Measurements from ENCODE around the gene EID2.

Gene EID2

DNA sequence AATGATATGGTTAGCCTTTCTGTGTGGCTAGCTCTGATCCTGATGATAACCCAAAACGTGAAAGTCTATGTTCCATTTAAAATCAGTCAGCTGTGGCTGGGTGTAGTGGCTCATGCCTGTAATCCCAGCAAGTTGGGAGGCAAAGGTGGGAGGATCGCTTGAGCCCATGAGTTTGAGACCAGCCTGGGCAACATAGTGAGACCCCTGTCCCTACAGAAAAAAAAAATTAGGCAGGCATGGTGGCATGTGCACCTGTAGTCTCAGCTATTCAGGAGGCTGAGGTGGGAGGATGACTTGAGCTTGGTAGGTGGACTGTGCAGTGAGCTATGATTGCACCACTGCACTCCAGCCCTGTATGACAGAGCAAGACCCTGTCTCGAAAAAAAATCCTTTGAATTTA, 6.2 kb downstream of the EID2 start:
- DNase-seq (ENCODE audit: low read depth in 2 of 2), result no peak

DNA sequence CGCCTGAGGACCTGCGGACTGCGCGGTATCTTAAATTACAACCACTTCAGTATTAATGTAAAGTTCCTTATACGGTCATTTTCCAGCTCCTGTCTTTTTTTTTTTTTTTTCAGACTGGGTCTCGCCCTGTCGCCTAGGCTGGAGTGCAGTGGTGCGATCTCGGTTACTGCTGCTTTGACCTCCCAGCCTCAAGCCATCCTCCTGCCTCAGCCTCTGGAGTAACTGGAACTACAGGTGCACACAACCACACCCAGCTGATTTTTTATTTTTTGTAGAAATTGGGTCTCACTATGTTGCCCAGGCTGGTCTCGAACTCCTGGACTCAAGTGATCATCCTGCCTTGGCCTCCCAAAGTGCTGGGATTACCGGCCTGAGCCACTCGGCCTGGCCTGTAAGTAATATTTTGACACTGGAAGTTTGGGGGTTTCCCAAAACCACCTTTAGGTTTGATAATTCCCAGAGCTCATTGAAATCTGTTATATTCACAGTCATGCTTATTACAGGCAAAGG, 6.9 kb downstream of the EID2 start:
- DNase-seq (ENCODE audit: low read depth in 2 of 2), result no peak

DNA sequence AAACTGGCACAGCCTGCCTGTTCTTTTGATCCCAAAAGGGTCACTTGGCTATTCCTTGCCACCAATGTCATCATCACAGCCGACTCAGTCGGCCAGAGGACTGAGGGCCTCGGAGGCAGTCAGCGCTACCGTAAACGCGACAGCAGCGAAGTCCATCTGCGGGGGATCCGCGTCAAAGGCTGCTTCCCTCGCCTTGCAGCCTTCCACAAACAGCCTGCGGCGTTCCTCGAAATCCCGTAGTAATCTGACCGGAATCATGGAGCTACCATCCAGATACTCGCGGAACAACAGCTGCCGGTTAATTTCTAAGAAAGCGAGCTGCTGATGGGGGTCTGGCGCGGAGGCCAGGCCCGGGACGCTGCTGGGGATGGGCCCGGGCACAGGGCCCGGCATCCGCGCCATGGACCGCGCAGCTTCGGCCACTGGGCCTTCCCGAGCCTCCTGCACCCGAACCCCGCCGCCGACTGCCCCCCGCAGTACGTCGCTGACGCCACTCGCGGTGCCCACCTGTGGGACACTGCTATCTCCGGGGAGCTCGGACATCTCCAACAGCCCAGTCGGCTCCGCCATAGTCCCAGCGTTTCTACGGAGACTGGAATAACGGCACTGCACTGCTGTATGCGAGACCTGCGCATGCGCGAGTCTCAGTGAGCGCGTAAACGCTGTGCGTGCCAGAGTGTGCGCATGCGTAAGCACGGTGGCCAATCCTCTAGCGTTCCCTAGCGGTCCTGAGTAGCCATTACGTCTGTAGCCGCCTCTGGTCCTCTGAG, 7.5 kb downstream of the EID2 start, which contains the start of gene EID2B:
Gene EID2B, minus strand, starts transcription at position 620 of the 770 bp plus-strand sequence. Its CDS starts 50 bp downstream, at position 570.
- peak; percentile 89 to 90 for DNase-seq (ENCODE audit: low read depth in 2 of 2)

DNA sequence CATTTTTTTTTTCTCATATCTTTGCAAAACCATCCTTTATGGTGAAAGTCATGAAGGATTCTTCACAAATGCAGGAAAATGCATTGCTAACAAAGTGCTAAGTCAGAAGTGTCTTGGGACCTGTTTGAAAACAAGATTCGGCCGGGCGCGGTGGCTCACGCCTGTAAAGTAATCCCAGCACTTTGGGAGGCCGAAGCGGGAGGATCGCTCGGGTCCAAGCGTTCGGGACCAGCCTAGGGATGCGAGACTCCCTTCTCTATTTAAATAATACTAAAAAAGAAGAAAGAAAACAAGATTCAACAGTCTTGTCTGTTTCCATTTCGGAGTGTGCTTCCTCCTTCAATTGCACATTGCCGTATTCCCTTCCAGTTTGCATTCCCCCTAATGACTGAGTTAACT, 8.1 kb downstream of the EID2 start:
- DNase-seq (ENCODE audit: low read depth in 2 of 2), result no peak

DNA sequence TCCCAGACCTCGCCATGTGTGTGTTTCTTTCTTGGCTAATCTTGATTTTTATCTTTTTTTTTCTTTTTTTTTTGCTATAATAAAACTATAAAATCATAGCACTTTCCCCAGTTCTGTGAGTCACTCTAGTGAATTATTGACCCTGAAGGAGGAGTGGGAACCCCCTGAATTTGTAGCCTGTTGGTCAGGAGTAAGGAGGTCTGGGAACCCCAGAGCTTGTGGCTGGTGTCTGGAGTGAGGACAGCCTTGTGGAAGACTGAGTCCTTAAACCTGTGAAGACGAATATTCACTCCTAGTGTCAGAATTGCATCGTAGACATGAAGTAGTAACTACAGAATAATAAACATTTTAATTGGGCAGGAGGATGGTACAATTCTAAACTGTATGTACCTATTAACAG, 14.8 kb downstream of the EID2 start:
- no peak for DNase-seq (ENCODE audit: low read depth in 2 of 2)

DNA sequence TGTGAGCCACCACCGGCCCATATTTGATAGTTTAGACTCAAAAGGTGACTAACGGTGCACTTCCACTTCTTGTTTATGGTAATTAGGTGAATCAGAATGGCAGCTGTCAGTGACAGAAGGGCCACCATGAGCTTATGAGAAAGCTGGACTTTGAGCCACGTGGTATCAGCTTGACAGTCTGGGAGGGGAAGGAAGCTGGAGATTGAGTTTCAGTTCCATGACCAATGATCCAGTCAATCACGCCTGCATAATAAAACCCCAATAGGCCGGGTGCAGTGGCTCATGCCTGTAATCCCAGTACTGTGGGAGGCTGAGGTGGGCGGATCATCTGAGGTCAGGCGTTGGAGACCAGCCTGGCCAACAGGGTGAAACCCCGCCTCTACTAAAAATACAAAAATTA, 15.5 kb downstream of the EID2 start:
- no peak for DNase-seq (ENCODE audit: low read depth in 2 of 2)

DNA sequence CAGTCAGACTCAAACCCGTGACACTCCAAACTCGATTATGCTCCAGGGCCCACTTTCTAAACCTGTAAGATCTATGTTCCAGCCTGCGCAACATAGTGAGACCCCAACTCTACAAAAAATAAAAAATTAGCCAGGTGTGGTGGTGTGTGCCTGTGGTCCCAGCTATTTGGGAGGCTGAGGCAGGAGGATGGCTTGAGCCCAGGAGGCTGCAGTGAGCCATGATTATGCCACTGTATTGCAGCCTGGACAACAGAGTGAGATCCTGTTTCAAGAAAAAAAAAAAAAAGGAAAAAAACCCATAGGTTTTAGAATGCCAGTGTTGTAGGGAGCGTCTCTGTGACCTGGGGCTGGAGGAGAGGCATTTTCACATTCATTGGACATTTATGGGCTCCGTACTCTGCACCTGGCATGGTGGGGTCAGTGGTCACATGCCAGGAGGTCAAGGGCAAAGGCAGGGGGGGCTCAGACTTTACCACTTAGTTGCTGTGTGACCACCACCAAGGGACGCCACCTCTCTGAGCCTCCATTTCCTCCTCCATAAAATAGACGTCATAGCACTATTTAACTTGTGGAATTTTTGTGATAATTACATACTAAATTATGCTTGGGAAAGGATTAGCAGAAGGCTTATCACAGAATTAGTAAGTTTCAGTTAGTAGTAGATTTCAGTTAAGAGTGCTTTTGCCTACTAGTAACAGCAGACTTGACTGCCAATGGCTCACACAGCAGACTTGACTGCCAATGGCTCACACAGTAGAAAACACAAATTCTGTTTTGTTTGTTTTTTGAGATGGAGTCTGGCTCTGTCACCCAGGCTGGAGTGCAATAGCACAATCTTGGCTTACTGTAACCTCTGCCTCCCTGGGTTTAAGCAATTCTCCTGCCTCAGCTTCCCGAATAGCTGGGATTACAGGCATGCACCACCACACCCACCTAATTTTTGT, 19.1 kb downstream of the EID2 start:
- DNase-seq (ENCODE audit: low read depth in 2 of 2), result no peak

DNA sequence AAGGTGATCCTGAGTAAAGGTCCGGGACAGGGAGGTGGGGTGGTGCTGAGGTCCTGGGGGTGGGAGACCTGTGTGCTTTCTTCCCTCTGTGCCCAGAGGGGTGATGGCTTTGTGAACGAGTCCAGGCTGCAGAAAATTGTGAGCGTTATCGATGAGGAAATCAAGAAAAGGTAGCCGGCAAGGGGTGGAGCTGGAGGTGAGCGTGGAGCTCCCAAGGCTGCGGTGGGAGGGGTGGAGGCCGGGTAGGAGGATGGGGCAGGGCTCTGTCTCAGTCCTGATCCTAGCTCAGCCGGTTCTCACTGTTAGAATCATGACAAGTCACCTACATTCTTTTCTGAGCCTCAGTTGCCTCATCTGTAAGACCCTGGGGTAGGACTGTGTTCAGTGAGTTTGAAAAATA, 21.0 kb downstream of the EID2 start:
- DNase-seq (ENCODE audit: low read depth in 2 of 2), result no peak

DNA sequence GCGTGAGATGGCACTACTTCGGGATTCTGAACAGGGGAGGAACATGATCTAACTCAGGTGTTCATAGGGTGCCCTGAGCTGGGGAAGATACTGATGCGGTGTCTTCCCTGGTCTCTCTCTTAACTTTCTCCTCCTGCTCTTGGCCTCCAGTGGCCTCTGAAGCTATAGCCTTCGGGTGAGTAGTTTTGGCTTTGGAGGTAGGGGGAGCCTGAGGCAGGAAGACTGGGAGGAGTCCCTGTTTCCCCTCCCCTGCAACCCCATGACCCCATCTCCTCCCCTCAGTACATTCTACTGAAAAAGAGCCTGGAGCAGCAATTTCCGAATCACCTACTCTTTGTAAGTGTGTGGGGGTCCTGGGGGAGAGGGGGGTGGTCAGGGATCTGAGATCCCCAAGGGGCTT, 21.5 kb downstream of the EID2 start:
- no peak for DNase-seq (ENCODE audit: low read depth in 2 of 2)

DNA sequence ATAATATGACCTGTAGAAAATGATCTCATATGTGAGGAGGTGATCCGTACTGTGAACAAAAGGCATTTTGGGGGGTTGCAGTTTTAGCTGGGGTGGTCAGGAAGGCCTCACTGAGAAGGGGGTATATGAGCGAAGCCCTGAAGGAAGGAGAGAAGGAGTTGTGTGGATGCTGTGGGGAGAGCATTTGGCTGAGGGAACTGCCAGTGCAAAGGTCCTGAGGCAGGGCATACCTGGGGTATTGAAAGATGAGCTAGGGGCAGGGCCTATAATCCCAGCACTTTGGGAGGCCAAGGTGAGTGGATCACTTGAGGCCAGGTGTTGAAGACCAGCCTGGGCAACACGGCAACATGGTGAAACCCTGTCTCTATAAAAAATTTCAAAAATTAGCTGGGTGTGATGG, 22.5 kb downstream of the EID2 start:
- no peak for DNase-seq (ENCODE audit: low read depth in 2 of 2)

DNA sequence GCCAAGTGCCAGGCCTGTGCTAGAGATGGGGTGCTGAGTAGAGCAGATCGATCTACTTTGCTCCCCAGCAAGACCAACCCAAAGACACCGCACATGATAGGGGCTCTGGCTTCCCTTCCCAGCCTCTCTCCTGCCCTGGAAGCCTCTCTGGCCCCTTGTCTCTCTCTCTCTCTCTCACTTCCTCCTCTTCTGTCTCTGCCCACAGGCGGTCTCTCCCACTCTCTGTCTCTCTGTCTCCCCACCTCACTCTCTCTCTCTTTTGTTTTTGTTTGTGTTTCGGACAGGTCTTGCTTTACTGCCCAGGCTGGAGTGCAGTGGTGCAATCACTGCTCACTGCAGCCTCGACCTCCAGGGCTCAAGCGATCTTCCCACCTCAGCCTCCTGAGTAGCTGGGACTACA, 23.7 kb downstream of the EID2 start:
- DNase-seq (ENCODE audit: low read depth in 2 of 2), result no peak

DNA sequence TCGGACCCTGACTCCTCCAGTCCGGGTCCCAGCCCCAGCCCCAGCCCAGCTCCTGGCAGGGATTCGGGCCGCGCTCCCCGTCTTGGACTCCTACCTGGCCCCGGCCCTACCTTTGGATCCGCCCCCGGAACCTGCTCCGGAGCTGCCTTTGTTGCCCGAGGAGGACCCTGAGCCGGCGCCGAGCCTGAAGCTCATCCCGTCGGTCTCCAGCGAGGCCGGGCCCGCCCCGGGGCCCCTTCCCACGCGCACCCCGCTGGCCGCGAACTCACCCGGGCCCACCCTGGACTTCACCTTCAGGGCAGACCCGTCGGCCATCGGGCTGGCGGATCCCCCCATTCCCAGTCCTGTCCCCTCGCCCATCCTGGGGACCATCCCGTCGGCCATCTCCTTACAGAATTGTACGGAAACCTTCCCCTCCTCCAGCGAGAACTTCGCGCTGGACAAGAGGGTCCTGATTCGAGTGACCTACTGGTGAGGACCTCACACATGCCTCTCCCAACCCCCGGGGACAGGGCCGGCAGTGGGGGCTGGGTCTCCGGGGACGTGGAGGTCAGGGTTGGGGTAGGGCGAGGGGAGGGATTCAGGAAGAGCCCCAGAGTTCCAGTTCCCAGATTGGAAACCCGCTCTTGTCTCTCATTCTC, 24.3 kb downstream of the EID2 start:
- DNase-seq (ENCODE audit: low read depth in 2 of 2), result no peak

DNA sequence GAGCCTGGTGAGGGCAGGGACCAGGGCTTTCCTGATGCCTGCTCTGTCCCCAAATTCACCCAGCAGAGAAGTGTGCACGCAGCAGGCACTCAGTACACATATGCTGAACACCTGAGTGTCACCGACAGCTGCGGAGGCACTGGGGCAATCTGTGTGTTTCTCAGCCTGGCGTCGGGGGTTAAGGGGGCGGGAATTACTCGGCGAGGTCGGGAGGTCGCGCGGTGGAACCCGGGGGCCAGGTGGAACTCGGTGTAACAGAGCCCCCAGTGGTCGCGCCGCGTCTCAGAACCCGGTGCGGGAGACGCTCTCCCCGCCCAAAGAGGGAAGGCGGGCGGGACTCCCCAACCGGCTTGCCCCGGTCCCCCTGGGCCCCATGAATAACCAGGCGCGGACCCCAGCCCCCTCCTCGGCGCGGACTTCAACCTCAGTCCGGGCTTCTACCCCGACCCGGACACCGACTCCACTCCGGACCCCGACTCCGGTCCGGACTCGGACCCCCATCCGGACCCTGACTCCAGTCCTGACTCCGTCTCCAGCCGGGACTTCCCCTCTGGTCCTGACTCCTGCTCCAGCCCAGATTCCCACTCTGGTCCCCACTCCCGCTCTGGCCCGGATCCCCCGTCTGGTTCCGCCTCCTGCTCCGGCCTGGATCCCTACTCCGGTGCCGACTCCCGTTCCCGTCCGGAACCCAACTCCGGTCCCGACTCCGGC, 25.0 kb downstream of the EID2 start, which contains the start of gene SELENOV:
Gene SELENOV, plus strand, starts transcription at position 300 of the 711 bp plus-strand sequence. Its CDS starts 74 bp downstream, at position 374.
- no peak for DNase-seq (ENCODE audit: low read depth in 2 of 2)

DNA sequence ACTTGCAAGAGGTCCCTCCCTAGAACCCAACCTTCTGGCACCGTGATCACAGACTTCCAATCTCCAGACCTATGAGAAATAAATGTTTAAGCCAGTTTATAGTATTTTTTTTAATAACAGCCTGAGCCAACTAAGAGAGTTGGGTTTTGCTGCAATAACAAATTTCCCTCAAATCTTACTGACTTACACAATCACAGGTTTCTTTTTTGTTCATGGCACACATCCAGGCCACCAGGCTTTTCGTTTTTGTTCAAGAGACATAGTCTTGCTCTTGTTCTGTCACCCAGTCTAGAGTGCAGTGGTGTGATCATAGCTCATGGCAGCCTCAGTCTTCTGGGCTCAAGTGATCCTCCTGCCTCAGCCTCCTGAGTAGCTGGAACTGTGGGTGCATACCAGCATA, 27.0 kb downstream of the EID2 start:
- DNase-seq (ENCODE audit: low read depth in 2 of 2), result no peak

DNA sequence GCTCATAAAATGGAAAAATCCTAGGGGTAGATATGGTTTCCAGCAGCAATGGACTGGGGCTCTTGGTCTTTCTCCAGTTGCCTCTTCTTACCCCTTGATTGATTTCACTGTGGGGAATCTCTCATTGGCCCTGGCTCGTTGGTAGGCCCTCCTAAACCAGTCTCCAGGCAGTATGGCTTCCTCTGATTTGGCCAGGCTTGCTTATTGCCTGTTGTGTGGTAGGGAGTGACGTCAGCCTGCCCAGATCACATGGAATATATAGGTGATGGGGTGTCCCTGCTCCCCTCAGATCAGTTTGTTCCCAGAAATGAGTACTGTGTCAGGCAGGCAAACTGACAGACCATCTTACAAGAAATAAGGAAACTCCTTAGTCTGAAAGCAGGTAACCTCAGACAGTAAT, 30.7 kb downstream of the EID2 start:
- DNase-seq (ENCODE audit: low read depth in 2 of 2), result no peak

DNA sequence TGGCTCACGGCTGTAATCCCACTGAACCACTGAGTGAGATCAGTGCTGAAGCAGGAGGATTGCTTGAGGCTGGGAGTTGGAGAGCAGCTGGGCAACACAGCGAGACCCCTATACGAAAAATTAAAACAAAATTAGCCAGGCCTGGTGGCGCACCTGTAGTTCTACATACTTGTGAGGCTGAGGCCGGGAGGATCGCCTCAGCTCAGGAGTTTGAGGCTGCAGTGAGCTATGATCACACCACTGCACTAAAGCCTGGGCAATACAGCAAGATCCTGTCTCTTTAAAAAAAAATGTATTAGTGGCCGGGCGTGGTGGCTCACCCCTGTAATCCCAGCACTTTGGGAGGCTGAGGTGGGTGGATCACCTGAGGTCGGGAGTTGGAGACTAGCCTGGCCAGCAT, 31.3 kb downstream of the EID2 start:
- DNase-seq (ENCODE audit: low read depth in 2 of 2), result no peak

DNA sequence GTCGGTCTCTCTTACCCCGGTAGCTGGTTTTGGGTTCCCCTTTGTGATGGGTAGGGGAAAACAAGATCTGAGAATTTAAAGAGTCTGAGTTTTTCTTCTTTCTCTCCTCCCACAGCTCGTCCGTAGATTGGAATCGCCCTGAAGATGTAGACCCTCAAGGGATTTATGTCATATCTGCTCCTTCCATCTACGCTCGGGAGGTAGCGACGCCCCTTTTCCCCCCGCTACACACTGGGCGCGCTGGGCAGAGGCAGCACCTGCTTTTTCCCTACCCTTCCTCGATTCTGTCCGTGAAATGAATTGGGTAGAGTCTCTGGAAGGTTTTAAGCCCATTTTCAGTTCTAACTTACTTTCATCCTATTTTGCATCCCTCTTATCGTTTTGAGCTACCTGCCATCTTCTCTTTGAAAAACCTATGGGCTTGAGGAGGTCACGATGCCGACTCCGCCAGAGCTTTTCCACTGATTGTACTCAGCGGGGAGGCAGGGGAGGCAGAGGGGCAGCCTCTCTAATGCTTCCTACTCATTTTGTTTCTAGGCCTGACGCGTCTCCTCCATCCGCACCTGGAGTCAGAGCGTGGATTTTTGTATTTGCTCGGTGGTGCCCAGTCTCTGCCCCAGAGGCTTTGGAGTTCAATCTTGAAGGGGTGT, 32.1 kb downstream of the EID2 start:
- DNase-seq (ENCODE audit: low read depth in 2 of 2), result no peak

DNA sequence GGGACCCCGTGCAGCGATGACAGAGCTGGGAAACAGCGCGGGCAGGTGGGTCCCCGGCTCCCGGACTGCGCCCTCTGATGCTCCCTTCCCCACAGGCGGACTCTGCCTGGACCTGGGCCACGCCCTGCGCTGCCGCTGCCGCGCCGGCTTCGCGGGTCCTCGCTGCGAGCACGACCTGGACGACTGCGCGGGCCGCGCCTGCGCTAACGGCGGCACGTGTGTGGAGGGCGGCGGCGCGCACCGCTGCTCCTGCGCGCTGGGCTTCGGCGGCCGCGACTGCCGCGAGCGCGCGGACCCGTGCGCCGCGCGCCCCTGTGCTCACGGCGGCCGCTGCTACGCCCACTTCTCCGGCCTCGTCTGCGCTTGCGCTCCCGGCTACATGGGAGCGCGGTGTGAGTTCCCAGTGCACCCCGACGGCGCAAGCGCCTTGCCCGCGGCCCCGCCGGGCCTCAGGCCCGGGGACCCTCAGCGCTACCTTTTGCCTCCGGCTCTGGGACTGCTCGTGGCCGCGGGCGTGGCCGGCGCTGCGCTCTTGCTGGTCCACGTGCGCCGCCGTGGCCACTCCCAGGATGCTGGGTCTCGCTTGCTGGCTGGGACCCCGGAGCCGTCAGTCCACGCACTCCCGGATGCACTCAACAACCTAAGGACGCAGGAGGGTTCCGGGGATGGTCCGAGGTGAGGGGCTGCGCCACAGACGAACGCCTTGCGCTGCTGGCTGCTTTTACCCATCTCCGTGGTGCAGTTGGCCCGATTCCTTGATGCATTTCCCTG, 32.8 kb downstream of the EID2 start:
- peak; percentile 58 to 67 for DNase-seq (ENCODE audit: low read depth in 2 of 2)

DNA sequence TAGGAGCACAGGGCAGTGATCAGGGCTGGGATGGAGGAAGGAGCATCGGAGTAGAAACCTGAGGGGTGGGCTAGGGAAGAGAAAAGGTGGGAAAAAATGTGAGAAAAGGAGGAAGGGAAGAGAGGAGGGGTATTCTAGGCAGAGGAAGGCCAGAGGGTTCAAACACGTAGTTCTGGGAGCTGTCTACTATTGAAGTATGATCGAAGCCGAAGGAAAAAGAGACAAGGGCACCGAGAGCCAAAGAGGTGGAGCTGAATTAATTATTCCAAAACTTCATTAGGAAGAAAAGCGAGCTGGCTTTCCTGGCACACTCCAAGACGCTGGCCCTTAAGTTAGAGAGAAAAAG, 33.4 kb downstream of the EID2 start:
- no peak for DNase-seq (ENCODE audit: low read depth in 2 of 2)
